HG02571 (cell line): ENCODE data around the gene CFAP100.

Source experiments
- ATAC-seq: cut with Tn5 transposase; IDR thresholded peaks from one replicate; pipeline ENCODE4 v1.9.1; 2021; ENCODE audit warnings: mild to moderate bottlenecking, moderate library complexity; ENCODE audit not compliant: unreplicated experiment

Gene CFAP100

GRCh38 chr3:126373682-126374601, 20.8 kb upstream of the CFAP100 start:
- no peak for ATAC-seq

DNA sequence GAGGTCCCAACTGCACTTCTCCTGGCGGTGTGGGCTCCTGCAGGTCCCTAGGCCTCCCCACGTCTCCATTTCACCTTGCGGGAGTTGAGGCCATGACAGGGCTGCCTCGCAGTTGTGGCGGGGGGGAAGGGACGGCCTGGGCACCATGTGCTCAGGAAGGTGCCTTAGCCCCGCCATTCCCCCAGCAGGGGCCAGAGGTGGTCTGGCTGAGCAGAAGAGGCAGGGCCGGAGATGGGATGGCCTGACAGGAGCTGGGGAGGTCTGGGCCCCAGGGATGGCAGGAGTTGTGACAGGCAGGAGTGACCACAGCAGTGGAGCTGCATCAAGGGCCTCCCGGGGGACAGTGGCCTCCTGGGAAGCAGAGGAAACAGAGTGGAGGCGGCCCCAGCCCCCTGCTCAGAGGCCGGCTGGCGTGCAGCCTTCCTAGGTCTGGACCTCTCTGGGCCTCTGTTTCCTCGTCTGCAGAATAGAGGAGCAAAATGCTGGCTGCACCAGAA, 18.8 kb upstream of the CFAP100 start:
- no peak for ATAC-seq

DNA sequence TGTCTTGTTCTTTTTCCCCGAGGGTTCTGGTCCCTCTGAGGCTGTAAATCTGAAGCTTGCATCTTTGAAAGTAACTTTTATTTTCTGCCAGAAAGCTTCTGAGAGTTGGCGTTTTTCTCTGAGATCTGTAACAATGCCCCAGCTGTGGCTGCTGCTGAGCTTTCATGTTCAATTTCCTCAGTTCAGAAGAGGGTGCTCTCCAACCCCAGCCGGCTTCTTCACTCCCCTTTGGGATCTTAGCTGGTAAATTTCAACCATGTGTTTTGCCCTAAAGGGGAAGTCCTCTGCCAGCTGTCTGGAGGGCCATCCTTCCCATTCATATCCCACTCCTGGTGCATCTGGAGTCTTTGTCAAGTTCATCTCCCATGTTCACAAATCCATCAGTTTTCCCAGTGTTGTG, 18.3 kb upstream of the CFAP100 start:
- ATAC-seq, result no peak

DNA sequence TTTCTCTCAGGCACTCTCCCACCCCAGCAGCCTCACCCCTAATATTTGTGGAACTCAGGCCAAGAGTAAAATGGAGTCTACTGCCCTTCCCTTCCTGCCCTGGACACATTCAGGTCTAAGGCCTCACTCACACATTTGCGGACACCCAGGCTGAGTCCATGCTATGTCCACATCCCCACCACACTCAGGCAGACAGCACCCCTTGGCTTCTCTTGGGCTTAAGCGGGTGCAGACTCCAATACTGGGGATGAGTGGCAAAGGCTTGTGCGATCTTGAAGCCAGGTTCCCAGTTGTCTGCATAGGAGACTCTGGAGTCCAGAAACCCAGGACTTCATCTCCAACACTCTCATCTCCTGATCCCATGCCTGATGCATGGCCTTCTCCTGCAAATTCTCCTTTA, 17.5 kb upstream of the CFAP100 start:
- ATAC-seq, result no peak

GRCh38 chr3:126378341-126378751, 16.4 kb upstream of the CFAP100 start:
- ATAC-seq, result no peak

DNA sequence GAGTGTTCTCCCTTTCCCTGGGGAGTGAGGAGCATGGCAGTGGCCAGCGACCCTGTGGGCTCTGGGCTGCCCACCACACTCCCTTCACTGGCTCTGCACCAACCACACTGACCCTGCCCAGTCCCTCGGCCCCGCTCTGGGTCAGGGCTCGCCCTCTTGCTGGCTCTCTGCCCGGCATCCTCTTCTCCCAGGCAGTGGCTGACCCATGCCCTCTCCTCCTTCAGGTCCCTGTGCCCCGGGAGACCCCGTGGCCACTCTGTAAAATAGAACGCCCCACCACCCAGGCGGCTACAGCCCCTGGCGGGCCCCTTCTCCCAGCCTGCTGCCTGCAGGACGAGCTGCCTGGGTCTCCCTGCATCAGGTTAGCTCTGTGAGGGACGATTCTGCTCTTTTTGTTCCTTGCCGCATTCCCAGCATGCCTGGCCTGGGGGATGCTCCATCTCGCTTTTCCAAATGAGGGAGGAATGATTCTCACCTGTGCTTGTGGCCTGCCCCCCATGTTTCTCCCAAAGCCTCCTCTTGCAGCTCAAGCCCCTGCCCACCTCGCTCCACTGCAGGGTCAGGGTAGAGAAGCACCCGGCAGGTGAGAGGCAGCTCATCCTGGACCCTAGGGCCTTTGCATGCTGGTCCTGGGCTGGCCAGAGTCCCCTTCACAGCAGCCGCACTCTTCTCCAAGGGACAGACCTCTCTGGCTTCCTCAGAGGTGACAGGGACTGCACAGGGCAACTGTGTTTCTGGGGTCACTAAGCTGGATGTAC, 14.5 kb upstream of the CFAP100 start:
- no peak for ATAC-seq

GRCh38 chr3:126381966-126382365, 12.7 kb upstream of the CFAP100 start:
- no peak for ATAC-seq

GRCh38 chr3:126389112-126389793, 5.5 kb upstream of the CFAP100 start:
- no peak for ATAC-seq

DNA sequence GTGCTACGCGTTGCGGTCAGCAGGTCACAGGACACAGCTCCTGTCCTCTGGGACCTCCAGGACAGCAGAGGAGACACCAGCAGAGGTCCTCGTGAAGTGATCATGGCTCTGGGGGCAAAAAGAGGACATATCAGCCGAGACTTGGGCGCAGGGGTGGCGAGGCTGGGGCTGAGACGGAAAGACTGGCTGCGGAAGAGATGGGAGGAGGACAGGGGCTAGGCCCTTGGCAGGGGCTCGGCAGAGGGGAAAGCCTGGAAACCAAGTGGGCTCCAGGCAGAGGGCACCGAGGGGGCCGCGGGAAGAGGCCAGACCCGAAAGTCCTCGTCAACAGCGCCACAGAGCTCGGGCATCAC, 4.9 kb upstream of the CFAP100 start:
- no peak for ATAC-seq

DNA sequence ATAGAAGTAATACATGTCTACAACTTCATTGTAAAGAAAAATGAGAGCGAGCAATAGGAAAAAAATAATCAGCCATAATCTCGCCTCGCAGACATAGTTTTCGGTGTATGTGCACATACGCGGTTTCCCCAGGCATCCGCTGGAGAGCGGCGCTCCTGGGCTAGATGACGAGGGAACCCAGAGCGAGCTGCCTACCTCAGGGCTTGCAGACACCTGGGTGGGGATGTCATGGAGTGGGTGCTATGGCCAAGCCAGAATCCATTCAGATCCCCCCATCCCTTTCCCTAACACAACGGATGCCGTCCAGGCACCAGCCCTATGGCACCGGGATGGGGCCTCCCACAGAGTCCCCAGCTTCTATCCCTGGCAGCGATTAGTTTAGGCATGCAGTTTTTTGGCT, 4.5 kb upstream of the CFAP100 start:
- ATAC-seq, result no peak

- no peak for ATAC-seq
Measured at GRCh38 chr3:126390751-126391150, 4.0 kb upstream of the CFAP100 start.

DNA sequence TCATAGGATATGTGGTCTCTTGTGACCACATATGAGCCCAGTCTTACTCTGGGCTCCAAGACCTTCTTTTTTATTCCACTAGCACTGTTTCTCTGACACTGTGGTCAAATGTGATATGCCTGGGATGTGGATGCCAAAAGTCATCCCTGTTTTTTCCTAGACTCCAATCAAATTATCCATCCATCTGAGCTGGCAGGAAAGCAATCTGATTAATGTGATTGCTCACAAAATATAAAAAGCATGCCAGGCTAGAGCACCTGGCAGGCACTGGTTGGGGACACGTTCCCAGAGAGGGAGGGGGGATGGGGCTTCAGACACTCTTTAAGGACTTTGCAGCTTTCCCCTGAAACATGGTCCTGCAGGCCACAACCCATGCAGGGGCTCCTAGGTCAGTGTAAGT, 3.1 kb upstream of the CFAP100 start:
- no peak for ATAC-seq

- no peak for ATAC-seq
Measured at GRCh38 chr3:126392246-126392645, 2.5 kb upstream of the CFAP100 start.

GRCh38 chr3:126393563-126393962, 1.1 kb upstream of the CFAP100 start:
- no peak for ATAC-seq

- no peak for ATAC-seq
Measured at GRCh38 chr3:126394977-126395321, 240 bp downstream of the CFAP100 start.

DNA sequence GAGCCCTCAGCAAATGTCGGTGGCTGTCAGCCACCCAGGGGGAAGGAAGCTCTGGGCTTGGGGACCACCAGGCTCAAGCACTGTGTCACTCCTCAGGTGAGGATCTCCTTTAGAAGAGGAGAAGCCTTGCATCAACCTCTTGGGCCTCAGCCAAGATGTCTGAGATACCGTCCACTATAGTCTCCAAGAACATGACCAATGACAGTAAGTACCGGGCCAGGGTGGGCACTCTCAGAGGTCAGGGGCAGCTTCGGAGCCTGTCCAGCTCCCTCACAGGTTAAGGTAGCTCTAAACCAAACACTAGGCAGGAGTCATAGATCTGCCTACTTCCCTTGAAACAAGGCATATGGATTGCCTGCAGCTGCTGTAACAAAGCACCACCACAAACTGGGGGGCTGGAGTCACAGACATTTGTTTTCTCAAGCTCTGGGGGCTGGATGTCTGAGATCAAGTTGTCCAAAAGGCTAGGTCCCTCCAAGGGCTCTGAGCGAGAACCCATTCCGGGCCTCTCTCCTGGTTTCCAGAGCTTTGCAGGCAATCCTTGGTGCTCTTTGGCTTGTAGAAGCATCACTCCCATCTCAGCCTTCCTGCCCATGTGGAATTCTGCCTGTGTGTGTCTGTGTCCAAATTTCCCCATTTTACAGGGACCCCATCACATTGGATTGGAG, 1.3 kb downstream of the CFAP100 start:
- no peak for ATAC-seq

GRCh38 chr3:126396536-126396935, 1.8 kb downstream of the CFAP100 start:
- ATAC-seq, result no peak

- ATAC-seq, result no peak
Measured at GRCh38 chr3:126397610-126398422, 3.1 kb downstream of the CFAP100 start.

- no peak for ATAC-seq
Measured at GRCh38 chr3:126398423-126399350, 4.0 kb downstream of the CFAP100 start.
